ENCODE measurements around the gene ANGPTL4. TPM values are rescaled to one million over a fixed set of nuclear protein-coding genes. Genes with fewer than 3 reads are reported as not detected.
A peak's percentile ranks its signal among the peaks of the same experiment; 100 is the strongest.

ANGPTL4 gene
- total RNA-seq, 4 donors from 2014 or later = 4.4 to 48.2 (median 19.4) TPM

DNA sequence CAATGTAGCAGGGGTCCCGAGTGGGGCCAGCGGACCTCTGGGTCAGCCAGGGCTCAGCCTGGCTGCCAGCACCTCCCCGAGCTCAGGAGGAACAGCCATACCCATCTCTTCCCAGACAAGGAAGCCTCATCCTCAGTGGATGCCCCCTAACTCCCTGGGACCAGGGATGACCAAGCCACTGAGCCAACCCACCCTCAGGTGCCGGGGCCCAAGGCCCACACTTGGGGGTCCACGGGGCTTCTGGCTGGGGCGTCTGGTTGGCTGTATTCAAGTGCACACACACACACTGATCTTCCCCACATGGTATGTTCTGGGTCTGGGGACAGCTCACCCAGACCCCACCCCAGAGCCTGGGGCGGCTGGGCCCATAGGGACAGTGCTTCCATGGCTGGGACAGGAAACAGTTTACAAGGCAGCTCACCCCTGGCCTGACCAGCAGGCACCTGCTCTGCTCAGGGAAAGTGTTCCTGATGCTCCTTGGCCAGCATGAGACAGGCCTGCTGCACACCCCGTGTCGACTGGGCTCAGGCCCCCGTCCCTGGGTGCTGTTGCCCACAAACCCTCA is 33.9 kb downstream of the ANGPTL4 start:
- H3K27ac ChIP-seq = peak overlapping the region in 3 of 4 donors; percentile 11 to 100 (median 54)
- no CpG with 5 or more reads among the region's 10 CpGs for WGBS, 2 donors (ENCODE audit: low coverage in 1 of 2)
- H3K4me1 ChIP-seq = peaks cover 0 to 57% (median 40%) of the 10 kb centered on the region in 3 donors

DNA sequence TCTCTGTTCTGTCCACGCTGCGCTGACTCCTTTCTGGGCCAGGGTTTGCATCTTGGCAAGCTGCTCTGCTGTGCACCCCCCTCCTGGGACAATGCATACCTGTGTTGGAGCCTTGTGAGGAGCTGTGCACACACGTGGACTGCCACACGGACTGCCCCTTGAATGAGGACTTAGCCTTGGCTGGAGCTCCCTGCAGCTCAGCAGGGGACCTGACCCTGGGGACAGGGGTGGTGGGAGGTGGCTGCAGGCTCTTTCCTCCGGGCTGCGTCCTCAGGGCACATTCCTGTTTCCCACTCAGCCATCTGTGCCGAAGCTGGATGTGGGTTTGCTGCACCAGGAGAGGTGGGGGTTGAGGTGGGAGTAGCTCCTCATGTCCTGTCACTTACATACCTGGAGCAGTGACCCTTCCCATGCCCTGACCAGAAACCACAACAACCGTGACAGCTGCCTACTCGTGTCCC is 34.4 kb downstream of the ANGPTL4 start:
- WGBS, 2 donors (ENCODE audit: low coverage in 1 of 2) = 57% methylated on average over 4 of the region's 9 CpGs; no CpG with 5 or more reads in 1 of the 2 donors
- H3K27ac ChIP-seq = peak overlapping the region in 2 of 4 donors; percentile 11 to 100
- H3K4me3 ChIP-seq = no peak overlapping the region
- no peaks in the 10 kb centered on the region for H3K27me3 ChIP-seq
- peaks cover 0 to 52% (median 35%) of the 10 kb centered on the region in 3 donors for H3K4me1 ChIP-seq
- no peak for ATAC-seq
- no peaks in the 10 kb centered on the region for H3K9me3 ChIP-seq
- H3K36me3 ChIP-seq = peaks cover 0 to 54% of the 10 kb centered on the region in 2 donors
- TF ChIP-seq, protein P1, sequence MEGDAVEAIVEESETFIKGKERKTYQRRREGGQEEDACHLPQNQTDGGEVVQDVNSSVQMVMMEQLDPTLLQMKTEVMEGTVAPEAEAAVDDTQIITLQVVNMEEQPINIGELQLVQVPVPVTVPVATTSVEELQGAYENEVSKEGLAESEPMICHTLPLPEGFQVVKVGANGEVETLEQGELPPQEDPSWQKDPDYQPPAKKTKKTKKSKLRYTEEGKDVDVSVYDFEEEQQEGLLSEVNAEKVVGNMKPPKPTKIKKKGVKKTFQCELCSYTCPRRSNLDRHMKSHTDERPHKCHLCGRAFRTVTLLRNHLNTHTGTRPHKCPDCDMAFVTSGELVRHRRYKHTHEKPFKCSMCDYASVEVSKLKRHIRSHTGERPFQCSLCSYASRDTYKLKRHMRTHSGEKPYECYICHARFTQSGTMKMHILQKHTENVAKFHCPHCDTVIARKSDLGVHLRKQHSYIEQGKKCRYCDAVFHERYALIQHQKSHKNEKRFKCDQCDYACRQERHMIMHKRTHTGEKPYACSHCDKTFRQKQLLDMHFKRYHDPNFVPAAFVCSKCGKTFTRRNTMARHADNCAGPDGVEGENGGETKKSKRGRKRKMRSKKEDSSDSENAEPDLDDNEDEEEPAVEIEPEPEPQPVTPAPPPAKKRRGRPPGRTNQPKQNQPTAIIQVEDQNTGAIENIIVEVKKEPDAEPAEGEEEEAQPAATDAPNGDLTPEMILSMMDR (IDR thresholded peaks at IDR 0.05) = no peak
- no peak for TF ChIP-seq EP300 (IDR thresholded peaks at IDR 0.05)
- TF ChIP-seq POLR2A (IDR thresholded peaks at IDR 0.05) = no peak
- no peak for TF ChIP-seq POLR2AphosphoS5 (IDR thresholded peaks at IDR 0.05)

More for the DNA sequence above, 33.9 kb downstream of the ANGPTL4 start:
- ATAC-seq = no peak
- no peaks in the 10 kb centered on the region for H3K27me3 ChIP-seq
- no peak overlapping the region for H3K4me3 ChIP-seq
- no peaks in the 10 kb centered on the region for H3K9me3 ChIP-seq
- H3K36me3 ChIP-seq = peaks cover 0 to 49% of the 10 kb centered on the region in 2 donors
- TF ChIP-seq EP300 (IDR thresholded peaks at IDR 0.05) = no peak
- no peak for TF ChIP-seq POLR2AphosphoS5 (IDR thresholded peaks at IDR 0.05)
- TF ChIP-seq POLR2A (IDR thresholded peaks at IDR 0.05) = no peak

DNA sequence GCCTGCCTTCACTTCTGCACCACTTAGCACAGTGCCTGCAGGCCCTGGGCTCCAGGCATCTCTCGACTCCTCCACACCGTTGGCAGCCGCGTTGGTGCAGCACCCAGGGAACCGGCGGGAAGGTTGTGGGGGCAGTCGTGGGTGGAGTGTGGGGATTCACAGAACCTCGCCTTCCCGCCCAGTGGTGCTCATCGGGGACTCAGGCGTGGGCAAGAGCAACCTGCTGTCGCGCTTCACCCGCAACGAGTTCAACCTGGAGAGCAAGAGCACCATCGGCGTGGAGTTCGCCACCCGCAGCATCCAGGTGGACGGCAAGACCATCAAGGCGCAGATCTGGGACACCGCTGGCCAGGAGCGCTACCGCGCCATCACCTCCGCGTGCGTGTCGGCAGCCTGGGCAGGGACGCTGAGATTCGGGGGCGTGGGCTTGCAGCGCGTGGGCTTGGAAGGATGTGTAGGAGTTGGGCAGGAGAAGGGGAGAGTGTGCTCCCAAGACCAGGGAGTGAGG is 35.8 kb downstream of the ANGPTL4 start:
- no peaks in the 10 kb centered on the region for H3K9me3 ChIP-seq
- TF ChIP-seq POLR2A (IDR thresholded peaks at IDR 0.05) = no peak
- no peak for TF ChIP-seq POLR2AphosphoS5 (IDR thresholded peaks at IDR 0.05)
- TF ChIP-seq, protein P1 (IDR thresholded peaks at IDR 0.05) = no peak
- no peak for TF ChIP-seq EP300 (IDR thresholded peaks at IDR 0.05)
- peaks cover 0 to 68% of the 10 kb centered on the region in 2 donors for H3K36me3 ChIP-seq
- ATAC-seq = no peak
- no peak overlapping the region for H3K4me3 ChIP-seq
- H3K4me1 ChIP-seq = peaks cover 0 to 38% (median 22%) of the 10 kb centered on the region in 3 donors
- H3K27ac ChIP-seq = no peak overlapping the region
- H3K27me3 ChIP-seq = no peaks in the 10 kb centered on the region
- 80% methylated on average over 2 of the region's 34 CpGs; no CpG with 5 or more reads in 1 of the 2 donors for WGBS, 2 donors (ENCODE audit: low coverage in 1 of 2)

DNA sequence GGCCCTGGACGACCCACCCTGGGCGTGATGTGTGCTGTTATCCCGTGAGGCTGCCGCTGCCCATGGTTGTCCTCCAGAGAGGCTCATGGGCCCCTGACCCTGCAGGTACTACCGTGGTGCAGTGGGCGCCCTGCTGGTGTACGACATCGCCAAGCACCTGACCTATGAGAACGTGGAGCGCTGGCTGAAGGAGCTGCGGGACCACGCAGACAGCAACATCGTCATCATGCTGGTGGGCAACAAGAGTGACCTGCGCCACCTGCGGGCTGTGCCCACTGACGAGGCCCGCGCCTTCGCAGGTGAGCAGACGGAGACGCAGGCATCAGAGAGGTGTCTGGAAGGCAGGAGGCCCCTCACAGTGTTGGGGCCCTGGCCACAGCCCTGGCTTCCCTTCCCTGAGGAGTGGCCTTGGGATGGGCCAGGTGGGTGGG is 38.0 kb downstream of the ANGPTL4 start:
- no peak overlapping the region for H3K27ac ChIP-seq
- peaks cover 0 to 16% (median 14%) of the 10 kb centered on the region in 3 donors for H3K4me1 ChIP-seq
- H3K27me3 ChIP-seq = no peaks in the 10 kb centered on the region
- H3K4me3 ChIP-seq = no peak overlapping the region
- TF ChIP-seq POLR2AphosphoS5 (IDR thresholded peaks at IDR 0.05) (no peak), POLR2A (IDR thresholded peaks at IDR 0.05) (no peak), EP300 (IDR thresholded peaks at IDR 0.05) (no peak)
- TF ChIP-seq, protein P1 (IDR thresholded peaks at IDR 0.05) = no peak
- no peak for ATAC-seq
- H3K36me3 ChIP-seq = peaks cover 0 to 75% of the 10 kb centered on the region in 2 donors
- 100% methylated on average over 1 to 2 of the region's 21 CpGs for WGBS, 2 donors (ENCODE audit: low coverage in 1 of 2)
- H3K9me3 ChIP-seq = no peaks in the 10 kb centered on the region

DNA sequence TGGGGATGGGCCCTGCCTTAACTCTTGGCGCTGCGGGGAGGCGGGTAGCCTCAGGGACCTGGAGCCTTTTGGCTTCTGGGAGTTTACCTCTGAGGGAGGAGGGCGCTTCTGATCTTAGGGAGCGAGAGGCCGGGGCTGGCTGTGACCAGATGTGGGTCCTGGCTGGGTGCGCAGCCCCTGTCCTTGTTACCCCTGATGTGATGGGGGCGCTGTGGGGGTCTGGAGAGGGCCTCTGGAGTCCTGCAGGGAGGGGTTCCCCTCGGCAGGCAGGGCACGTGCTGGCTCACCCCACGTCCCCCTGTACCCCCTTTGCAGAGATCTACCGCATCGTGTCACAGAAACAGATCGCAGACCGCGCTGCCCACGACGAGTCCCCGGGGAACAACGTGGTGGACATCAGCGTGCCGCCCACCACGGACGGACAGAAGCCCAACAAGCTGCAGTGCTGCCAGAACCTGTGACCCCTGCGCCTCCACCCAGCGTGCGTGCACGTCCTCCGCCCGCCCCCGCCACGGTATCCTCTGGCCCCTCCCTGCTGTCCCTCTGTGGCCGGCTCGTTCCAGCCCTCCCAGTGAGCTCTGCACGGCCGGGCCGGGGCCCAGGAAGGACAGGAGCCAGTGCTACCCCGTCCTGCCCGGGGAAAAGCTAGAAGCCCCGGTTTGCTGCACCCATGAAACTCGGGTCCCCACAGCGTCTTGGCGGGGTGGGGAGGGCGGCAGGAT is 39.3 kb downstream of the ANGPTL4 start:
- Histone ChIP-seq H3K4me3 (no peak overlapping the region), H3K36me3 (peaks cover 0 to 71% of the 10 kb centered on the region in 2 donors), H3K9me3 (no peaks in the 10 kb centered on the region), H3K4me1 (peaks cover 0 to 3% (median 1%) of the 10 kb centered on the region in 3 donors), H3K27me3 (no peaks in the 10 kb centered on the region), H3K27ac (no peak overlapping the region)
- TF ChIP-seq, protein P1 (IDR thresholded peaks at IDR 0.05) = no peak
- TF ChIP-seq EP300 (IDR thresholded peaks at IDR 0.05) = no peak
- no peak for TF ChIP-seq POLR2A (IDR thresholded peaks at IDR 0.05)
- TF ChIP-seq POLR2AphosphoS5 (IDR thresholded peaks at IDR 0.05) = no peak
- 88% methylated on average over 5 of the region's 44 CpGs; no CpG with 5 or more reads in 1 of the 2 donors for WGBS, 2 donors (ENCODE audit: low coverage in 1 of 2)
- ATAC-seq = no peak

Measured in gastroesophageal sphincter (tissue), 4 donors.